Measurements from ENCODE around the gene GUCY2D. TPM values are rescaled to one million over a fixed set of nuclear protein-coding genes. Genes with fewer than 3 reads are reported as not detected.

The GUCY2D gene
- total RNA-seq, 3 donors from 2014 or later = 0.26 TPM; not detected in 2

DNA sequence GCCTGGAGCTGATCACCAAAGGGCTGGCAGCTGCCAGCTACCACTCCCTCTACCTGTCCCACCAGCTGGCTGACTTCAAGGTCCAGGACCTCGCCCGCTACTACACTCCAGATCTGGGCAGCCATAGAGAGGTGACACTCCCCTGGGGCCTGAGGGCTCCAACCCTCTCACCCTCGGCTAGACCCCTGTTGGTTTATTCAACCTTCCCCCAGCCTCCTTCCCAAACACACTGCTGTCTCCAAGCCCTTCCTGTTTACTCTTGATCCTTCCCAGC is 67.1 kb downstream of the GUCY2D start:
- DNase-seq (peak; percentile 78 to 83 (median 78)), ATAC-seq (peak; percentile 83)
- Histone ChIP-seq H3K36me3 (ENCODE audit: low read depth) (no peaks in the 10 kb centered on the region), H3K4me3 (no peak overlapping the region), H3K4me1 (ENCODE audit: low read depth) (peaks cover 36% of the 10 kb centered on the region), H3K9me3 (no peaks in the 10 kb centered on the region)
- TF ChIP-seq, protein P1, sequence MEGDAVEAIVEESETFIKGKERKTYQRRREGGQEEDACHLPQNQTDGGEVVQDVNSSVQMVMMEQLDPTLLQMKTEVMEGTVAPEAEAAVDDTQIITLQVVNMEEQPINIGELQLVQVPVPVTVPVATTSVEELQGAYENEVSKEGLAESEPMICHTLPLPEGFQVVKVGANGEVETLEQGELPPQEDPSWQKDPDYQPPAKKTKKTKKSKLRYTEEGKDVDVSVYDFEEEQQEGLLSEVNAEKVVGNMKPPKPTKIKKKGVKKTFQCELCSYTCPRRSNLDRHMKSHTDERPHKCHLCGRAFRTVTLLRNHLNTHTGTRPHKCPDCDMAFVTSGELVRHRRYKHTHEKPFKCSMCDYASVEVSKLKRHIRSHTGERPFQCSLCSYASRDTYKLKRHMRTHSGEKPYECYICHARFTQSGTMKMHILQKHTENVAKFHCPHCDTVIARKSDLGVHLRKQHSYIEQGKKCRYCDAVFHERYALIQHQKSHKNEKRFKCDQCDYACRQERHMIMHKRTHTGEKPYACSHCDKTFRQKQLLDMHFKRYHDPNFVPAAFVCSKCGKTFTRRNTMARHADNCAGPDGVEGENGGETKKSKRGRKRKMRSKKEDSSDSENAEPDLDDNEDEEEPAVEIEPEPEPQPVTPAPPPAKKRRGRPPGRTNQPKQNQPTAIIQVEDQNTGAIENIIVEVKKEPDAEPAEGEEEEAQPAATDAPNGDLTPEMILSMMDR (IDR thresholded peaks at IDR 0.05) = no peak
- intact Hi-C loops (cut with DNase I, micrococcal nuclease) = no loop called here

Other genes starting within 250 kb of the GUCY2D start
- gene KDM6B, start 168.4 kb upstream of the GUCY2D start, total RNA-seq = 10 to 100 TPM; 44.3 to 73.6 (median 54.6) TPM
- 1 to 10 TPM; 3.5 to 8.5 (median 6.9) TPM for gene TMEM88, start 147.5 kb upstream of the GUCY2D start, total RNA-seq
- 10 to 100 TPM; 51.2 to 73.5 (median 58.2) TPM for gene NAA38, start 145.1 kb upstream of the GUCY2D start, total RNA-seq
- 10 to 100 TPM; 11.5 to 17.0 (median 12.2) TPM for gene CYB5D1, start 144.6 kb upstream of the GUCY2D start, total RNA-seq
- 100 to 1,000 TPM in 1 of 3 donors, 10 to 100 TPM in 2; 52.7 to 151 (median 56.5) TPM for gene CHD3, start 113.8 kb upstream of the GUCY2D start, total RNA-seq
- 1 to 10 TPM; 1.4 to 3.0 (median 2.4) TPM for gene RNF227, start 86.3 kb upstream of the GUCY2D start, total RNA-seq
- gene KCNAB3, start 72.8 kb upstream of the GUCY2D start, total RNA-seq = 1 to 10 TPM; 3.3 to 5.5 (median 3.9) TPM
- gene TRAPPC1, start 70.7 kb upstream of the GUCY2D start, total RNA-seq = 100 to 1,000 TPM in 2 of 3 donors, 10 to 100 TPM in 1; 86.2 to 116 (median 114) TPM
- 10 to 100 TPM; 23.7 to 34.5 (median 31.4) TPM for gene CNTROB, start 70.4 kb upstream of the GUCY2D start, total RNA-seq
- gene ALOX15B, start 36.4 kb downstream of the GUCY2D start, total RNA-seq = 1 to 10 TPM in 2 of 3 donors, under 1 TPM in 1; 0.66 to 1.3 (median 1.1) TPM
- gene ALOX12B, start 85.1 kb downstream of the GUCY2D start, total RNA-seq = under 1 TPM; 0.25 to 0.65 (median 0.49) TPM
- not detected for gene ALOXE3, start 115.9 kb downstream of the GUCY2D start, total RNA-seq
- under 1 TPM in 1 of 3 donors, not detected in 2; 0.28 TPM for gene HES7, start 121.5 kb downstream of the GUCY2D start, total RNA-seq
- gene PER1, start 149.8 kb downstream of the GUCY2D start, total RNA-seq = 100 to 1,000 TPM in 1 of 3 donors, 10 to 100 TPM in 2; 14.9 to 185 (median 84.0) TPM
- 10 to 100 TPM; 56.4 to 77.2 (median 62.8) TPM for gene VAMP2, start 160.3 kb downstream of the GUCY2D start, total RNA-seq
- 10 to 100 TPM in 1 of 3 donors, 1 to 10 TPM in 2; 8.0 to 19.1 (median 9.6) TPM for gene TMEM107, start 173.8 kb downstream of the GUCY2D start, total RNA-seq
- gene BORCS6, start 187.6 kb downstream of the GUCY2D start, total RNA-seq = 10 to 100 TPM; 10.5 to 11.4 (median 11.0) TPM
- 10 to 100 TPM in 1 of 3 donors, 1 to 10 TPM in 2; 5.2 to 27.3 (median 5.7) TPM for gene AURKB, start 208.0 kb downstream of the GUCY2D start, total RNA-seq
- gene CTC1, start 245.4 kb downstream of the GUCY2D start, total RNA-seq = 10 to 100 TPM; 35.6 to 59.6 (median 57.7) TPM
- gene PFAS, start 246.7 kb downstream of the GUCY2D start, total RNA-seq = 10 to 100 TPM; 18.7 to 31.7 (median 30.1) TPM

Data from mucosa of descending colon (tissue), 3 donors.